ENCODE measurements around the gene ACTR1A. TPM values are rescaled to one million over a fixed set of nuclear protein-coding genes. Genes with fewer than 3 reads are reported as not detected.

The ACTR1A gene
- total and polyA plus RNA-seq, 12 donors = 68.1 to 154 (median 106) TPM

DNA sequence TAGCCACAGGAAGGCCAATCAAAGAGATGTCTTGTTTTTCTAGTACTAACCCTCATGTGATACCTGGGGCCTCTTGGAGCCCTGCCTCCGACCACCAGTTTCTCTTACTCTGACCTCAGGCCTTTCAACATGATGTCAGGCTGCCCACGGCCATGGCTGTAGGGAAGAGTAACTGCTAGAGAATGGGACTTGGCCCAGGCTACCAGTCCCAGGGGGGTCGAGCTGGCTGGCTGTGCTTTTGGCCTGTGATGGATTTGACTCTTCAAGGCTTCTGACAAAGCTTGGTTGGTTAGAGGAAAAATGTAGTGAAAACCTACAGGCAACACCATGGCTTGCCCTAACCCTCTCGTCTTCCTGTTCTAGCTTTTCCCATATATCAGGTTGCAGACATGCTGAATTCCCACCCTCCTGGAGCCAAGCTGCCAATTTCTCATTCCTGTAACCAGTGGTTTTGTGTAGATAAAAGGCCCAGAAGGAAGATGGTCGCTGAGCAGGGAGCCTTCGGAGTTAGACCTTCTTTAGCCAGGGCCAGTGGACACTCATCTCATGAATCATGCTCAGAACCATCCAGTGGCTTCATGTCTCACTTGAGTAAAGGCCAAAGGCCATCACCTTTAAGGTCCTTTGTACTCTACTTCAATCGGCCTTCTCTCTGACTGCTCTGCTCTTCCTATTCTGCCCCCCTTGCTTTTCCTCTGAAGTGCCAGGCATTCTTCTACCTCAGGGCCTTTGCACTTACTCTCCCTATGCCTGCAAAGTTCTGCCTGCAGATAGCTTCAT lies 20.9 kb upstream of the ACTR1A start:
- no peaks in the 10 kb centered on the region for H3K36me3 ChIP-seq (replicated peaks in 1 of 2)
- H3K27ac ChIP-seq = peak overlapping the region in 2 of 5 donors; percentile 59 to 62
- intact Hi-C loops (cut with DNase I) = no loop called here
- WGBS, 4 donors = 40 to 56% (median 49%) methylated on average over 7 of the region's 7 CpGs
- peaks cover 0 to 7% of the 10 kb centered on the region in 2 donors for H3K4me1 ChIP-seq (replicated peaks in 1 of 2)
- H3K4me3 ChIP-seq = no peak overlapping the region
- H3K27me3 ChIP-seq = no peaks in the 10 kb centered on the region
- peak in 5 of 7 donors; percentile 22 to 56 (median 34) for DNase-seq
- TF ChIP-seq, protein P1, sequence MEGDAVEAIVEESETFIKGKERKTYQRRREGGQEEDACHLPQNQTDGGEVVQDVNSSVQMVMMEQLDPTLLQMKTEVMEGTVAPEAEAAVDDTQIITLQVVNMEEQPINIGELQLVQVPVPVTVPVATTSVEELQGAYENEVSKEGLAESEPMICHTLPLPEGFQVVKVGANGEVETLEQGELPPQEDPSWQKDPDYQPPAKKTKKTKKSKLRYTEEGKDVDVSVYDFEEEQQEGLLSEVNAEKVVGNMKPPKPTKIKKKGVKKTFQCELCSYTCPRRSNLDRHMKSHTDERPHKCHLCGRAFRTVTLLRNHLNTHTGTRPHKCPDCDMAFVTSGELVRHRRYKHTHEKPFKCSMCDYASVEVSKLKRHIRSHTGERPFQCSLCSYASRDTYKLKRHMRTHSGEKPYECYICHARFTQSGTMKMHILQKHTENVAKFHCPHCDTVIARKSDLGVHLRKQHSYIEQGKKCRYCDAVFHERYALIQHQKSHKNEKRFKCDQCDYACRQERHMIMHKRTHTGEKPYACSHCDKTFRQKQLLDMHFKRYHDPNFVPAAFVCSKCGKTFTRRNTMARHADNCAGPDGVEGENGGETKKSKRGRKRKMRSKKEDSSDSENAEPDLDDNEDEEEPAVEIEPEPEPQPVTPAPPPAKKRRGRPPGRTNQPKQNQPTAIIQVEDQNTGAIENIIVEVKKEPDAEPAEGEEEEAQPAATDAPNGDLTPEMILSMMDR (IDR thresholded peaks at IDR 0.05) = no peak
- no peak for TF ChIP-seq POLR2A (IDR thresholded peaks at IDR 0.05)
- H3K9me3 ChIP-seq (replicated peaks in 1 of 3) = no peaks in the 10 kb centered on the region

DNA sequence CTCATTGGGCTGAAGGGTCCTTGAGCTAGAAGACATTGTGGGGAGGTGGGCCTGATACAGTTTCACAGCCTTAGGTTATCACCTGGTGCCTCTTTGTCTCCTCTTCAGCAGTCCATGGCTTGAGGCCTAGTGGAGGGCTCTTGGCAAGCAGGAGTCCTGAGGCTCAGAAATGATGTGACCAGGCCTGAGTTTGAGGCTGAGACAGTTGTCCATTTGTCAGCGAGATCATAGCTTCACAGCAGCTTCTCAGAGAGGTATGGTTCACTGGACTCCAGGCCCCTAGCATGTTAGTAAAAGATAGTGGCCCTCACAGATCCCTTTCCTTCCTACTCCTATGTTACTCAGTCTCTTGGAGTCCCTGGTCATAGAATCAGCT lies 20.4 kb upstream of the ACTR1A start:
- intact Hi-C loops (cut with DNase I) = no loop called here
- H3K27ac ChIP-seq = peak overlapping the region in 2 of 5 donors; percentile 59 to 62

DNA sequence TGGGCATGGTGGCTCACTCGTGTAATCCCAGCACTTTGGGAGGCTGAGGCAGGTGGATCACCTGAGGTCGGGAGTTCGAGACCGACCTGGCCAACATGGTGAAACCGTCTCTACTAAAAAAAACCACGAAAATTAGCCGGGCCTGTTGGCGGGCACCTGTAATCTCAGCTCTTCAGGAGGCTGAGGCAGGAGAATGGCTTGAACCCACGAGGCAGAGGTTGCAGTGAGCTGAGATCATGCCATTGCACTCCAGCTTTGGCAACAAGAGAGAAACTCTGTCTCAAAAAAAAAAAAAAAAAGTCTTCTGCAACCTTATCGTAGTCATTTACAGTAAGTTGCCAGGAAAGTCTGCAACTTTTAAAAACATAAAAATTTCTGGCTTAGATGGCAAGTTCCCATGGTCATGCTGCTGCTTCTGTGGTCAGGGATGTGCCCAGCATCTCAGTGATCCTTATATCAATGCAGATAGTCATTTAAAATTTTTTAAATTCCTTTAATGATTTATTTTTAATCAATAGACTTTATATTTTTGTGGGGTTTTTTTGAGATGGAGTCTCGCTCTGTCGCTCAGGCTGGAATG lies 16.8 kb upstream of the ACTR1A start:
- peaks cover 0 to 7% of the 10 kb centered on the region in 2 donors for H3K4me1 ChIP-seq (replicated peaks in 1 of 2)
- no peak overlapping the region for H3K27ac ChIP-seq
- intact Hi-C loops (cut with DNase I) = no loop called here
- 82 to 94% (median 87%) methylated on average over 12 of the region's 12 CpGs for WGBS, 4 donors
- no peak overlapping the region for H3K4me3 ChIP-seq
- TF ChIP-seq, protein P1 (IDR thresholded peaks at IDR 0.05) = no peak
- H3K9me3 ChIP-seq (replicated peaks in 1 of 3) = no peaks in the 10 kb centered on the region
- H3K27me3 ChIP-seq = no peaks in the 10 kb centered on the region
- DNase-seq = peak in 2 of 7 donors; percentile 18 to 37
- H3K36me3 ChIP-seq (replicated peaks in 1 of 2) = peaks cover 0 to 7% of the 10 kb centered on the region in 2 donors

More for the DNA sequence above, 20.4 kb upstream of the ACTR1A start:
- Histone ChIP-seq H3K27me3 (no peaks in the 10 kb centered on the region), H3K4me3 (no peak overlapping the region), H3K4me1 (replicated peaks in 1 of 2) (peaks cover 0 to 7% of the 10 kb centered on the region in 2 donors), H3K9me3 (replicated peaks in 1 of 3) (no peaks in the 10 kb centered on the region), H3K36me3 (replicated peaks in 1 of 2) (no peaks in the 10 kb centered on the region)
- DNase-seq = no peak
- TF ChIP-seq, protein P1 (IDR thresholded peaks at IDR 0.05) = no peak
- TF ChIP-seq POLR2A (IDR thresholded peaks at IDR 0.05) = no peak
- WGBS, 4 donors = 90 to 100% (median 98%) methylated on average over 1 of the region's 1 CpG

DNA sequence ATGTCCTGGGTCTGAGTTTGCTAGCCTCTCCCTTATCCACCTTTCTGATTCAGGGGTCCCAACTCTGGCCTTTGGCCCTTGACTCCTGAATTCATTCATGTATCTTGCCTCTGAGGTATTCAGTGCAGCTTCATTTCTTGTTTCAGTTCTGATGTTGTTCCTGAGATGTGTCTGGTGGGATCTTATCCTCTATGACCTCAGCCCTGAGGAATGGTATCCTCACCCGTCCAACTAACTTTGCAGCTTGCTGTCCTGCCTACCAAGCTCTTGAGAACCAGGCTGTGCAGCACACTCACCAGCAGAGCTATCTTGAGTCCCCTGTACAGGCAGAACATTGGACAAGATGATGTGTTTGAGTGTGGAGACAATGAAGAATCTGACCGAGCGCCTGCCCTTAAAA lies 15.0 kb upstream of the ACTR1A start:
- Histone ChIP-seq H3K9me3 (replicated peaks in 1 of 3) (no peaks in the 10 kb centered on the region), H3K27me3 (no peaks in the 10 kb centered on the region), H3K36me3 (replicated peaks in 1 of 2) (peaks cover 0 to 16% of the 10 kb centered on the region in 2 donors), H3K4me3 (no peak overlapping the region), H3K27ac (no peak overlapping the region), H3K4me1 (replicated peaks in 1 of 2) (no peaks in the 10 kb centered on the region)
- TF ChIP-seq, protein P1 (IDR thresholded peaks at IDR 0.05) = no peak
- TF ChIP-seq POLR2A (IDR thresholded peaks at IDR 0.05) = no peak
- no peak for DNase-seq
- intact Hi-C loops (cut with DNase I) = no loop called here
- WGBS, 4 donors = 90 to 95% (median 92%) methylated on average over 3 of the region's 3 CpGs

All from adrenal gland (tissue), 12 donors.